22Rv1 (cell line): Measurements from ENCODE around the gene PCCA.

Source experiments
- ZFX ChIP-seq: fragments of 450-650 bp; IDR thresholded peaks from 2 replicates; pipeline ENCODE4 v1.6.1; 2017; ENCODE audit warnings: antibody characterized with exemption, borderline replicate concordance
- TF ChIP-seq, protein P1 (sequence below): fragments of 450-650 bp; IDR thresholded peaks from 2 replicates; pipeline ENCODE4 v1.5.1; 2017; ENCODE audit warnings: mild to moderate bottlenecking

- TF ChIP-seq, protein P1, sequence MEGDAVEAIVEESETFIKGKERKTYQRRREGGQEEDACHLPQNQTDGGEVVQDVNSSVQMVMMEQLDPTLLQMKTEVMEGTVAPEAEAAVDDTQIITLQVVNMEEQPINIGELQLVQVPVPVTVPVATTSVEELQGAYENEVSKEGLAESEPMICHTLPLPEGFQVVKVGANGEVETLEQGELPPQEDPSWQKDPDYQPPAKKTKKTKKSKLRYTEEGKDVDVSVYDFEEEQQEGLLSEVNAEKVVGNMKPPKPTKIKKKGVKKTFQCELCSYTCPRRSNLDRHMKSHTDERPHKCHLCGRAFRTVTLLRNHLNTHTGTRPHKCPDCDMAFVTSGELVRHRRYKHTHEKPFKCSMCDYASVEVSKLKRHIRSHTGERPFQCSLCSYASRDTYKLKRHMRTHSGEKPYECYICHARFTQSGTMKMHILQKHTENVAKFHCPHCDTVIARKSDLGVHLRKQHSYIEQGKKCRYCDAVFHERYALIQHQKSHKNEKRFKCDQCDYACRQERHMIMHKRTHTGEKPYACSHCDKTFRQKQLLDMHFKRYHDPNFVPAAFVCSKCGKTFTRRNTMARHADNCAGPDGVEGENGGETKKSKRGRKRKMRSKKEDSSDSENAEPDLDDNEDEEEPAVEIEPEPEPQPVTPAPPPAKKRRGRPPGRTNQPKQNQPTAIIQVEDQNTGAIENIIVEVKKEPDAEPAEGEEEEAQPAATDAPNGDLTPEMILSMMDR: no peak
- TF ChIP-seq ZFX: no peak
These were observed 421.5 kb downstream of the PCCA start for GRCh38 chr13:100510208-100510957.
